Skin epidermis (tissue), 12 donors: ENCODE data around the gene CACTIN.
"Not testable (repeated sequence)": the region's sequence is repeated elsewhere in the genome, so short reads cannot be mapped to it uniquely, and the experiment has no call there.

Experiments
- H3K27ac ChIP-seq, 21 experiments: fragments of 200-600 bp; sonication (generic) in 11 of 21; one replicate each; pipeline ENCODE4 v1.5.0; 2020; ENCODE audit warnings: mild to moderate bottlenecking in 3 of 21, inconsistent platforms in 2 of 21, moderate library complexity in 2 of 21
- H3K4me3 ChIP-seq, 7 experiments: fragments of 200-600 bp; sonication (generic) in 2 of 7; one replicate each; pipeline ENCODE4 v1.5.0; 2020; ENCODE audit warnings: inconsistent platforms in 2 of 7, mild to moderate bottlenecking in 2 of 7, moderate library complexity in 1 of 7

The CACTIN gene

DNA sequence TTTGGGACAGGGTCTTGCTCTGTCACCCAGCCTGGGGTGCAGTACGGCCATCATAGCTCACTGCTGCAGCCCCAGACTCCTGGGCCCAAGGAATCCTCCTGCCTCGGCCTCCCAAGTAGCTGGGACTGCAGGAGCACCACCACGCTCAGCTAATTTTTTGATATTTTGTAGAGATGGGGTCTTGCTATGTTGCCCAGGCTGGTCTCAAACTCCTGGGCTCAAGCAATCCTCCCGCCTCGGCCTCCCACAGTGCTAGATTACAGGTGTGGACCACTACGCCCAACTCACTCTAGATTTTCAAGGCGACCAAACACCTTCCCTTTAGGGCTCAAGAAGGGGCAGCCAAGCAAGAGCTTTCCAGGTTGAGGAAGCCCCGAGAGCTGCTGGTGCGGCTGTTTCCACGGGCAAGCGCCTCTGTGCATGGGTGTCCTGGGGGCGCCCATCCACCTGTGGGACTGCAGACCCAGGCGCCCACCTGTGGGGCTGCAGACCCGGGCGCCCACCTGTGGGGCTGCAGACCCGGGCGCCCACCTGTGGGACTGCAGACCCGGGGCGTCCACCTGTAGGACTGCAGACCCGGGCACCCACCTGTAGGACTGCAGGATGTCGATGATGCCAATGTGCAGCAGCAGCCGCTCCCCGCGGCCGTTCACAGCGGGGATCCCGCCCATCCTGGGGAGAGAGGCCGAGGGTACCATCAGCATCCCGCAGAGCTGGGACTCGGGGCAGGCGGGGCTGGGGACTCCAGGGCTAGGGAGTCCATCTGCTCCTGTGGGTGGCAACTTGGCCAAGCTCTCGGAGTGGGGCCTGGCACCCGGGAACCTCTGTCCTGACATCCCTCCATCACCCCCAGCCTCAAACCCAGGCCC lies 21.7 kb upstream of the CACTIN start:
- H3K27ac ChIP-seq: no peak overlapping the region
- H3K4me3 ChIP-seq: no peak overlapping the region

DNA sequence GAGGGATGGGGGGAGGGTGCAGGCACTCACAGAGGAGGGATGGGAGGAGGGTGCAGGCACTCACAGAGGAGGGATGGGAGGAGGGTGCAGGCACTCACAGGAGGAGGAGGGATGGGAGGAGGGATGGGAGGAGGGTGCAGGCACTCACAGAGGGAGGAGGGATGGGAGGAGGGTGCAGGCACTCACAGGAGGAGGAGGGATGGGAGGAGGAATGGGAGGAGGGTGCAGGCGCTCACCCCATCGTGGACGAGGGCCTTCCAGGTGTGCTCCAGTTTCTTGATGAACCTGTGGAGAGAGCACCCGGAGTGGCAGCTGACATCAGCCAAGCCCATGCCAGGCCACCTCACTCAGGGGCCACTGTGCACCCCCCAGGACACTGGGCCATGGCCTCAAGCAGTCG lies 20.5 kb upstream of the CACTIN start:
- H3K27ac ChIP-seq, H3K4me3 ChIP-seq: not testable (repeated sequence)

DNA sequence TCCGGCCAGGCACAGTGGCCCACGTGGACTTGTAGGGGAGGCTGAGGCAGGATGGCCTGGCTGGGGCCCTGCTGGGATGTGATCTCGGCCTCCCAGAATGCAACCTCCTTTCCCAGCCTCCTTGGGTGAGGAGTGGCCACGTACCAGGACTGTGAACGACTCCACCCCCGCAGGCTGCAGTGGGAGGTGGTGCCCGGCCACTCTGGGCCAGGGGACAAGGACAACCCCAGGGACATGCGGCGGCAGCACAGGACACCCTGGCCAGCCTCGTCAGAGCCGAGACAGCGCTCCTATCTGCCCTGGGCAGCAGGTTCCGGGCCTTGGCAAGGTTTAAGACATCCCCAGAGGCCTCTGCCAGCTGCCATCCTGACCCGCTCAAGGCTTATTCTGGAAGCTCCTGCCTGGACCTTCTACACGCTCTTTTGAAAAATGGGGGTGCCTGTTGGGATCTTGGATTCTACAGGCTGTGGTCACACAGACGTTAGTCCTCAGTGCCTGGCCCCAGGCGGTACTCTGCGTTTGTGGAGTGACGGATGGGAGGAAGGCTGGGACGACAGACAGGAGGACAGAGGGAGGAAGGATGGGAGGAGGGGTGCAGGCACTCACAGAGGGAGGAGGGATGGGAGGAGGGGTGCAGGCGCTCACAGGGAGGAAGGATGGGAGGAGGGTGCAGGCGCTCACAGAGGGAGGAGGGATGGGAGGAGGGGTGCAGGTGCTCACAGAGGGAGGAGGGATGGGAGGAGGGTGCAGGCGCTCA lies 19.9 kb upstream of the CACTIN start:
- no peak overlapping the region for H3K4me3 ChIP-seq
- no peak overlapping the region for H3K27ac ChIP-seq

DNA sequence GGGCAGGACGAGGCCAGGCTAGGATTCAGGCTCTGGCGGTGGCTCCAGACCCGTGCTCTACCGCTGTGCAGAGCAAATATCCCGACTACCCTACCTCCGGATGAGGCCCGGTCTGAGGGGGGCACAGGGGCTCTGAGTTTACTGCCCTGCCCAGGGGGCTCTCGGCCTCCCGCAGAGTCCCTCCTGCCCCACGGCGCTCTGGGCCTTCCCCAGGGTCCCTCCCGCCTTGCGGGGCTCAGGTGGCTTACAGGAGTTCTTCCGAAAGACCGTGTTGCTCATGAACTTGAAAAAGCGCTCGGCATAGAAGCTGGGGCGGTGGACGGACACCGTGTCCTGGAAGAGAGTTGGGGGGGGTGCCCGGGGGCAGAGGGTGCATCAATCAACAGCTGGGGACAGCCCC lies 19.1 kb upstream of the CACTIN start:
- H3K27ac ChIP-seq: no peak overlapping the region
- no peak overlapping the region for H3K4me3 ChIP-seq

DNA sequence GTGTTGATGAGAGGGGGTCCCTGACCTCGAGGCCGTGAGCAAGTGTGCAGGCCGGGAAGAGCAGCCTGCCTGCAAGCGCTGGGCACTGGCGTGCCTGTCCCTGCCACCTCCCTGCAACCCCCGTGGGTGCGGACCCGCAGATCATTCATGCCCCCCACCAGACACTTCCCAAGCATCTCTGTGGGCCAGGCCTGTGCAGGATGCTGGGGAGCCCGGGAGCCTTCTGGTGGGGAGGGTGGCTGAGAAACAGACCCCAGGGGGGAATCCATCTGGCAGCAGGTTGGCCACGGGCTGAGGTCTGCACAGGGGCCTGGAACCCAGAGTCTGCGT lies 18.4 kb upstream of the CACTIN start:
- H3K27ac ChIP-seq: no peak overlapping the region
- H3K4me3 ChIP-seq: no peak overlapping the region

DNA sequence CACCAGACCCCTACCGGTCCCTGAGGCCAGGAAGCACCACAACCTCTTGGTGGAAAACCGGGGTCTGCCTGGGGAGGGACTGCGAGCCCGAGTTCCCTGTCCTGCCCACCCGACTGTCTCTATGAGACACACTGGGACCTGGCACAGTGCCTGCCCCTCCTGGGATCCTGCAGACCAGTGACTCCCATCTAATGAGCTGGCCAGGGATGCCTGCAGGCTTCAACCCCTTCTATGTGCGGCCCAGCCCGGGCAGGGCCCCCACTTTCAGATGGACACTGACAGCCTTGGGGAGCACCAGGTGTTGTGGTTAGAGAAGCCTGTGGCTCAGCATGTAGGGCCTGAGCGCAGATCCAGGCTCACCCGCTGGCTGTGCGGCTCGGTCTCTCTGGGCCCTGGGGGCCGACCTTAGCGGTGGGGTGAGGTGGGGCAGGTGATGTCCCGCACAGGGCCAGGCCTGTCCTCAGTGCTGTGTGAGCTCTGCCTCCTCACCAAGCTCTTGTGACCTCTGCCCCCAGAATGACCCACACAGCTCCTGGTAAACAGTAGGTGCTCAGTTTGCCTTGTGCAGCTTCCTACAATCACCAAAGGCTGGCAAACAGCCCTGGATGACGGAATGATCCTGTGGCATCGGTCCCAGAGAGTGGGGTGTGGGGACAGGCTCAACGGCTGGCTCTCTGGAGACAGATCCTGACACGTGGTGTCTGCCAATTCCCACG lies 17.9 kb upstream of the CACTIN start:
- no peak overlapping the region for H3K27ac ChIP-seq
- H3K4me3 ChIP-seq: no peak overlapping the region

DNA sequence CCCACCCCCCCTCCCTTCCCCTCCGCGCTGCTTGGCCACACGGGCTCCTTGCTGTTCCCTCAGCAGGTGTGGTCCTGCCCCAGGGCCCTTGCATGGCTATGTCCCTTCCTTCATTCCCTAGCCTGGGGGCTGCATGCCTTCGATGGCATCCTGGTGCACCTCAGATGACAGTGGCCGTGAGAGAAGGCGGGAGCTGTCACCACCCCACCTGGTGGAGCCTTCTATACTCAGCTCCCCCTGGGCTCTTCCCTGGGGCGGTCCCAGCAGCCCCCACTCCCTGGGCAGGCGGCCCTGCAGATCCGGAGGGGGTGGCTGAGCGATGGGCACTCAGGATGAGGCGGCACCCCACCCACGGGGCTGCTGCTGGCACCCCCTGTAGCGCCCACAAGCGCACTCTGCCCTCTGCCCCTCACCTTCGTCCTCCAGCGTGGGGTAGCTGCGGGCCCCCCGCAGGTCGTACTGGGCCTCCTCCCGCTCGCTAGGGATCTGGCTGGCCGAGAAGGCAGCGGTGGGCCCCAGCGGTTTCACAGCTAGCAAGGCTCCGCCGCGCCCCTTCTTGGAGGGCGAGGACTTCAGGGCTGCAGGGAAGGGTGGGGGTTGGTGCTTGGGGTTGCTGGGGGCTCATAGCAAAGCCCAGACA lies 17.2 kb upstream of the CACTIN start:
- H3K27ac ChIP-seq: no peak overlapping the region

DNA sequence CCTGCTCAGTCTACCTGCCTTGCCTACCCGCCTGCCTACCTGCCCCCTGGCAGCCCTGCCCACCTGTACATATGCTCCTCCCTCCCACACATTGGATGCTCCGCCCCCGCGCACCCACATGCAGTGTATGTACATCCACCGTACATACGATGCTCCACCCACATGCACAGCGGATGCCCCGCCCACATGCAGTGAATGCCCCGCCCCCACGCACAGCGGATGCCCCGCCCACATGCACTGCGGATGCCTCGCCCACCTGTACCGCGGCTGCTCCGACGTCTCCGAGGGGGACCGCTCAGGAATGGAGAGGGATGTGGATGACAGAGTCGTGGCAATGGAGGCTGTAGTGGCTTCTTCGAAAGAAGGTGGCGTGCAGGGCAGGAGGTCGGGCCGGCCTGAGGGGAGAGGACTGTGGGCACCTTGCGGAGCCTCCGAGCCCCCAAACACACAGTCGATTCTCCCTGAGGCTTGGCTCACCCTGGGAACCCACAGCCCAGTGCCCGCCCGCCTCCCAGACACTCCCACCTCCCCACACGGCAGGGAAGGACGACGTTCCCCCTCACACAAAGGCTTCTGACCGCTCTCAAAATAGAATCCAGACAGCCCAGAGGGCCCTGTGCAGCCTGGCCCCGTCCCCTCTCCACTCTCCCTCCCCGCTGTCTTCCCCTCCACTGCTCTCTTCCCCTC lies 16.5 kb upstream of the CACTIN start:
- no peak overlapping the region for H3K27ac ChIP-seq
- H3K4me3 ChIP-seq: no peak overlapping the region

More for the DNA sequence above, 17.2 kb upstream of the CACTIN start:
- no peak overlapping the region for H3K4me3 ChIP-seq

DNA sequence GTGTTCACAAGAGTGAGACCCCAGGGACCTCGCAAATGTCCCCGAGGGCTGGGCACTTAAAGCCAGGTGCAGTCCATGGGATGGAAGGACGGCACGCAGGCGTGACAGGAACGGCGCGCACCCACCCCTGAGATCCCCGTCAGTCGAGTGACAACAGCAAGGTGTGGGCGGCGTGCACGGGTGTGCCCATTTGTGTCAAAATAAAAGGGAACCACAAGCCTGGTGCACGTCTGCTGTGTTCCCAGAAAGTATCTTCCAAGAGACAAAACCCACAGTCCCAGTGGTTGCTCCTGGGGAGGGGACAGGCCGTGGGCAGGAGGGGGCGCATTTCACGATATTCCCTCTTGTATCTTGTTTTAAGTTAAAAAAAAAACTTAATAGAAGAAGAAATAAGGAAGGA lies 15.7 kb upstream of the CACTIN start:
- Histone ChIP-seq H3K27ac (no peak overlapping the region), H3K4me3 (no peak overlapping the region)

DNA sequence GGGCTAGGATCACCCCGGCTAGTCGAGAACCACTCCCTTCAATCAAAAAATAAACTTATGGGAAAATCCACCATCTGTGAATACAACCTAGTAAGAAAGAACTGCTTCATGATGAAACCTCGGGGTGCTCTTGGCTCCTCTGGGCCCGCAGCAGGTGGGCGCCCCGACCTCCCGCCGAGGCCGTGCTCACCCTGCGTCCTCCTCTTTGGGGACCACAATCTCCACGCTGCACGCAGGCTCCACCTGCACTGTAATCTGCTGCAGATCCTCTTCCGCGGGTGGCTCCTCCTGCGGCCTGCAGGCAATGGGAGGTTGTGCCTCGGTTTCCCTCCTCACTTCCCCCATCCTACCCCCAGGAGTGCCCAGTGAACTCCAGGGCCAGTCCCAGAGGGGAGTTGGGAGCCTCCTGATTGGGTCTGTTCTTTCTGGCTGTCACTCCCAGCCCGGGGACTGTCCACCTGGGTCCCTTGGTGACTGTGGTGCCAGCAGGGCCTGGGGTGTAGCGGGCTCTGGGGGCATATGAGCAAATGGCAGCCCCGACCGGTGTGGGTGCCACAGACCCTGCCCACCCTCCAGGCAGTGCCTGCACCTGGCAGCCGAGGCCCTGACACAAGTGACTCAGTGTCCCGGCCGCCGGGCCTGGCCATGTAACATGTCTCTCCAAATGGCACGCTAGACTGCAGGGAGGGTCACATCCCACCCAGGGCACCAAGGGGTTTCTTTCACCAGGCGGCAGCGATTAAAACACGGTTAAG lies 15.1 kb upstream of the CACTIN start:
- Histone ChIP-seq H3K27ac (no peak overlapping the region), H3K4me3 (no peak overlapping the region)

DNA sequence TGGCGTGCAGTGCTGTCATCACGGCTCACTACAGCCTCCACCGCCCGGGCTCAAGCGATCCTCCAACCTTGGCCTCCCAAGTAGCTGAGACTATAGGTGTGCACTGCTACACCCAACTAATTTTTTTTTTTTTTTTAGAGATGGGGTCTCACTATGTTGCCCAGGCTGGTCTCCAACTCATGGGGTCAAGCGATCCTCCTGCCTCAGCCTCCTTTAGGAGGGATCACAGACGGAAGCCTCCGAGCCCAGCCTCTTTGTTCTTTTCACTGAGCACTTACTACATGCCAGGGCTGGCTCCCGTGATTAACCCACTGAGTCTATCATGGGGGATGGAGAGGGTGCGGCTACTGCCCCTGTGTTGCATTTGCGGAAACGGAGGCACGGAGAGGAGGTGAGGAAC lies 12.9 kb upstream of the CACTIN start:
- Histone ChIP-seq H3K27ac (no peak overlapping the region), H3K4me3 (no peak overlapping the region)

DNA sequence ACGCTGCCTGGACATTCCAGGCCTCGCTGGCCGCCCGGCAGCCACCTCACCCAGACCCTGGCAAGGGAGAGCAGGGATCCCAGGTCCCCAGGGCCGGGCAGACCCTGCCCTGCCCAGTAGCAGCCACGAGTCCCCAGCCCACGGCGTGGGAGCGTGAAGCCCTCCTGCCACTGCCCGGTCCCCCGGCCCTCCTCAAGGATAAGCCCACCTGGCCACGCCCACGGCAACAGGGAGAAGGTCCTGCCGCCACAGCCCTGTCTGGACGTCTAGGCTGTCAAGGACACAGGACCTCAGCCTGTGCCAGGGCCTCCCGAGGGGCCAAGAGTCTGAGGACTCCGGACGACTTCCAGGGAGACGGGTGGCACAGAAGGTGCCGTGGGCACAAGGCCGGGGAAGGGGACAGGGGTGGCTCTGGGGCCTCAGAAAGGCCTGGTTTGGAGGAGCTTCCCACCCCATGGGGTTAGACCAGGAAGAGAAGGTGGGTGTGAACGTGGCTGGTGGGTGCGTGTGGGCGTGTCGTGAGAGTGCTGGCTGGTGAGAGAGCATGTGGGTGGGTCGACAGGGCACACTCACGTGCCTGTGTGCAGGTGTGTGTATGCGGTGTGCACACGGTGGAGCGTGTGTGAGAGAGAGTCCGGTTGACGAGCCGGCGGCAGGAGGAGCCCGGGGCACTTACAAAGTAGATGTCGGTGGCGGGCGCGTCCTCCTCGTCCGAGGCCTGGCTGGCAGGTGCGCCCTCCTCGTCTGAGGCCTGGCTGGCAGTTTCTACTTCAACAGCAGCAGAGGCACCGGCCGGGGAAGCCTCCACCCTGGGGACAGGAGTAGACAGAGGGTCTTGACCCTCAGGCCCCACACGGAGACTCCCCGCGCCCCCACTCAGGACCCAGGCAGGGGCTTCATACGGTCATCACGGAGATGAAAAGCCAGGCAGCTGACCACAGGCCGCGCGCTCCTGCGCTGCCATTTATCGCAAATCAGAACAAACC lies 11.9 kb upstream of the CACTIN start:
- no peak overlapping the region for H3K4me3 ChIP-seq
- no peak overlapping the region for H3K27ac ChIP-seq

DNA sequence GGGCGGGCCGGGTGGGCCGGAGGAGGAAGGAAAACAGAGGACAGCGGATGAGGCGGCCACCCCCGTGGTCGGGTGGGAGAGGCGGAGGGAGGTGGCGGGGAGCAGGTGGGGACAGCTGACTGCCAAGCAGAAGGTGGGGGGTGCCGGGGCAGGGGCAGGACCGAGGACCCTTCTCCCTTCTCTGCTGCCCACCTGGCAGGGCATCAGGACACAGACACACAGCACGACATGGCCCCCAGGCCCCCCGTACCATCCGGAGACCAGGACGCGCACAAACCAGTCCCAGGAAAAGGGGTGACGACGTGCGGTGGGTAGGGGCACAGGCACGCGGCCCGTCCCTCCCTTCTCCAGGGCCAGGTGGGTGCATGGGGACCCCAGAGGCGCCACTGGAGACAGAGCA lies 11.0 kb upstream of the CACTIN start:
- no peak overlapping the region for H3K27ac ChIP-seq
- H3K4me3 ChIP-seq: no peak overlapping the region

DNA sequence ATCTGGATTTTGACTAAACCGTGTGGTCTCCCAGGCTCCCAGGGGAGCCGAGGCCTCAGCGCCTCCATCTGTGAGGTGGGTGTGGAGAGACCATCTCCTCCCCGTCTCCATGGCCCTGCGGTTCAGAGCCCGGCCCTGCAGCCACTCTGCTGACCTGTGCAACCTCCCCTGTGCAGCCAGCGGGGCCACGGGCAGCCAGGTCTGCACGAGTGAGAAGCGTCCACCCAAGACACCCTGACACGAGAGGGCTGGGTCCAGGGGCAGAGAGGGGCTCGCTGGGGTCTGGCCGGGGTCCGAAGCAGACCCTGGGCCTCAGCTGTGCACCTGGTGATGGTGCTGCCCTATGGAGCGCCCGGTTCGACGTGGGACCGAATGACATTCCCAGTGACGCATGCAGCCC lies 10.4 kb upstream of the CACTIN start:
- Histone ChIP-seq H3K27ac (no peak overlapping the region), H3K4me3 (no peak overlapping the region)

DNA sequence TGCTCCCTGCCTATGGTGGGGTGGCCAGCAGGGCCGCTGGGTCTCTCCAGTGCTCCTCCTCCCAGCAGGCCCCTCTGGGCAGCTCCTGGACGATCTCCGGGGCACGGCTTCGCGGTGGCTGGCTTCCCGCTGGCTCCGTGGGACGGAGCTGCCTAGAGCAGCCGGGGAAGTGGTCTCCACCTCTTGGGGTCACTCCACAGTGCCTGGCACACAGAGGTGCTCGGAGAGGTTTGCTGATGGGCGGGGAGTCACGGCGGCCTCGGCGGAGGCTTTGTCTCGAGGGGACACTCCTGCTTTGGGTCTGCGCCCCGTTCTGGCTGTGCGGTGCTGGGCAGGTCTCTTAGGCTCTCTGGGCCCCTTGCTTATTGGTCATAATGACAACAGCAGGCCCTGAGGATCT lies 9.9 kb upstream of the CACTIN start:
- no peak overlapping the region for H3K27ac ChIP-seq
- no peak overlapping the region for H3K4me3 ChIP-seq

DNA sequence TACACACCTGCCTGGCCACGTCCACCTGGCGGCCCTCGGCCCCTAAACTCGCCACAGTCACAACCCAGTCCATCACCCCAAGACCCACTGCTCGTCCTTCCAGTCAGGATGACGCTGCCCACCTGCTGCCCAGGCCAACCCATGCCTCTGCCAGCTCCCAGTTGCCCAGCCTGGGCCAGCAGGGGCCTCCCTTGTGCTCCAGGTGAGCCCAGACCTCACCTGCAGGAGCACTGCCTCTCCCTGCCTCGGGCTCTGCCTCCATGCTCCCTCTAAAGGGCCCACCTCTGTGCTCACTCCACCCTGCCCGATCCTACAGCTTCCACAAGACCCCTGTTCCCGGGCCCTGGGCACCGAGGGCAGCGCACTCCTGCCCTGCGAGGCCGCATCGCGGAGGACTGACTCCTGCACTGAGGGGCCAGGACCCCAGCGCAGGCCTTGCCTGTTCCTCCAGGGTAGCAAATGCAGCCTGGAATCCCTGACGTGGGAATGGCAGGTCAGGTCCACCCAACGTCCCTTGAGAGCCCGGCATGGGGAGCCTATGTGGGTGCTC lies 8.0 kb upstream of the CACTIN start:
- H3K27ac ChIP-seq: no peak overlapping the region

DNA sequence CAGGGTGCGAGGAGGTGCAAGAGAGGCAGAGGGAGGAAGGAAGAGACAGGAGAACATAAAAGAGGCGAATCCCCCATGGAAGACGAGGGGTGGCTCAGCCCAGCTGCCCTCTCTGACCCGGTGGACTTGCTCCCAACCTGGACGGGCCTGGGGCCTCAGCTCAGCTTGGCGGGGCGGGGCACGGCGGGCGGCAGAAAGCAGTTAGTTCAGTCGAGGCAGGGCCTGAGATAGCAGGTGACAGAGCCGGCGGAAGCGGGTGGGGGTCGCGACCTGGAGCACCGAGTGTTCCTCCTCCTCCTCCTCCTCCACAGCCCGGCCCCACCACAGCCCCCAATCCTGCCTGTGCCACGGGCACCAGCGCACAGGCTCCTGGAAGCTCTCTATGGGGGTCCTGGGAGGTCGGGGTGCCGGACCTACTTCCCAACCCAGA lies 7.0 kb upstream of the CACTIN start:
- H3K4me3 ChIP-seq: no peak overlapping the region
- no peak overlapping the region for H3K27ac ChIP-seq

More for the DNA sequence above, 8.0 kb upstream of the CACTIN start:
- no peak overlapping the region for H3K4me3 ChIP-seq
